Vagina (tissue), 2 donors: ENCODE data around the gene C5orf63.
"Not testable (repeated sequence)": the region's sequence is repeated elsewhere in the genome, so short reads cannot be mapped to it uniquely, and the experiment has no call there.

ENCODE experiments used
- POLR2A ChIP-seq, 2 donors: fragments of 450-650 bp; IDR thresholded peaks; one replicate each; pipeline ENCODE4 v1.6.1; 2017; ENCODE audit warnings: antibody characterized with exemption in 2 of 2, mild to moderate bottlenecking in 2 of 2, moderate library complexity in 2 of 2
- POLR2AphosphoS5 ChIP-seq, 2 donors: sonication (generic); formaldehyde crosslinking; IDR thresholded peaks; one replicate each; pipeline ENCODE4 v1.9.0; 2017; ENCODE audit warnings: antibody characterized with exemption in 2 of 2, mild to moderate bottlenecking in 2 of 2, low read depth in 1 of 2; ENCODE audit not compliant: insufficient read depth in 1 of 2
- TF ChIP-seq, protein P1 (sequence below), 3 experiments: fragments of 450-650 bp in 2 of 3; fragments of 200-600 bp in 1 of 3; sonication (generic) in 1 of 3; IDR thresholded peaks; one replicate each; pipeline ENCODE4 v1.5.1; 2017 to 2019; ENCODE audit warnings: antibody characterized with exemption in 3 of 3, mild to moderate bottlenecking in 2 of 3, moderate library complexity in 2 of 3

DNA sequence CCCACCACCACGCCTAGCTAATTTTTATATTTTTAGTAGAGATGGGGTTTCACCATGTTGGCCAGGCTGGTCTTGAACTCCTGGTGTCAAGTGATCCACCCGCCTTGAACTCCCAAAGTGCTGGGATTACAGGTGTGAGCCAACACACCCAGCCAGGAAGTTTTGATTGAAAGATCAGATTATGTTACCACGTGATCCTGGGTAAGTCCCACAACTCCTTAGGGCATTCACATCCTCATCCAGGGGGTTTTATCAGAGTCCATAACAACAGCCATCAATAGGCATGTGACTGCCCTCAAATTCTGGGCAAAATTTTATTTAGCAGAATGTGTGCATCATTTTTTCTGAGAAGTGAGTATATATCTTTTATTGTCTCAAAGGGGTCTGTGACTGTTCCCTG is 68.0 kb downstream of the C5orf63 start:
- TF ChIP-seq POLR2A (IDR thresholded peaks at IDR 0.05); POLR2AphosphoS5 (IDR thresholded peaks at IDR 0.05; ENCODE audit: insufficient read depth in 1 of 2, low read depth in 1 of 2): not testable (repeated sequence)
- TF ChIP-seq, protein P1, sequence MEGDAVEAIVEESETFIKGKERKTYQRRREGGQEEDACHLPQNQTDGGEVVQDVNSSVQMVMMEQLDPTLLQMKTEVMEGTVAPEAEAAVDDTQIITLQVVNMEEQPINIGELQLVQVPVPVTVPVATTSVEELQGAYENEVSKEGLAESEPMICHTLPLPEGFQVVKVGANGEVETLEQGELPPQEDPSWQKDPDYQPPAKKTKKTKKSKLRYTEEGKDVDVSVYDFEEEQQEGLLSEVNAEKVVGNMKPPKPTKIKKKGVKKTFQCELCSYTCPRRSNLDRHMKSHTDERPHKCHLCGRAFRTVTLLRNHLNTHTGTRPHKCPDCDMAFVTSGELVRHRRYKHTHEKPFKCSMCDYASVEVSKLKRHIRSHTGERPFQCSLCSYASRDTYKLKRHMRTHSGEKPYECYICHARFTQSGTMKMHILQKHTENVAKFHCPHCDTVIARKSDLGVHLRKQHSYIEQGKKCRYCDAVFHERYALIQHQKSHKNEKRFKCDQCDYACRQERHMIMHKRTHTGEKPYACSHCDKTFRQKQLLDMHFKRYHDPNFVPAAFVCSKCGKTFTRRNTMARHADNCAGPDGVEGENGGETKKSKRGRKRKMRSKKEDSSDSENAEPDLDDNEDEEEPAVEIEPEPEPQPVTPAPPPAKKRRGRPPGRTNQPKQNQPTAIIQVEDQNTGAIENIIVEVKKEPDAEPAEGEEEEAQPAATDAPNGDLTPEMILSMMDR (IDR thresholded peaks at IDR 0.05): not testable (repeated sequence)
